ENCODE measurements around the gene QPRT.
"Not testable (repeated sequence)": the region's sequence is repeated elsewhere in the genome, so short reads cannot be mapped to it uniquely, and the experiment has no call there.

QPRT gene

DNA sequence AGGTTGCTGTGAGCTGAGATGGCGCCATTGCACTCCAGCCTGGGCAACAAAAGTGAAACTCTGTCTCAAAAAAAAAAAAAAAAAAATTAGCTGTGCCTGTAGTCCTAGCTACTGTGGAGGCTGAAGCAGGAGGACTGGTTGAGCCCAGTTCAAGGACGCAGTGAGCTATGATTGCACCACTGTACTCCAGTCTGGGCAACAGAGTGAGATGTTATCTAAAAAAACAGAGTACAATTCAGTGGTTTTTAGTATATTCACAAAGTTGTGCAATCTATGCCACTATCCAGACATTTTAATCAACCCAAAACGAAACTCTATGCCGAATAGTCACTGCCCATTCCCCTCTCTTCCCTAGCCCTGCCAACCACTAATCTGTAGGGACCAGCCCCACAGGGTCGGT lies 41.7 kb downstream of the QPRT start:
- DNase-seq = no peak

DNA sequence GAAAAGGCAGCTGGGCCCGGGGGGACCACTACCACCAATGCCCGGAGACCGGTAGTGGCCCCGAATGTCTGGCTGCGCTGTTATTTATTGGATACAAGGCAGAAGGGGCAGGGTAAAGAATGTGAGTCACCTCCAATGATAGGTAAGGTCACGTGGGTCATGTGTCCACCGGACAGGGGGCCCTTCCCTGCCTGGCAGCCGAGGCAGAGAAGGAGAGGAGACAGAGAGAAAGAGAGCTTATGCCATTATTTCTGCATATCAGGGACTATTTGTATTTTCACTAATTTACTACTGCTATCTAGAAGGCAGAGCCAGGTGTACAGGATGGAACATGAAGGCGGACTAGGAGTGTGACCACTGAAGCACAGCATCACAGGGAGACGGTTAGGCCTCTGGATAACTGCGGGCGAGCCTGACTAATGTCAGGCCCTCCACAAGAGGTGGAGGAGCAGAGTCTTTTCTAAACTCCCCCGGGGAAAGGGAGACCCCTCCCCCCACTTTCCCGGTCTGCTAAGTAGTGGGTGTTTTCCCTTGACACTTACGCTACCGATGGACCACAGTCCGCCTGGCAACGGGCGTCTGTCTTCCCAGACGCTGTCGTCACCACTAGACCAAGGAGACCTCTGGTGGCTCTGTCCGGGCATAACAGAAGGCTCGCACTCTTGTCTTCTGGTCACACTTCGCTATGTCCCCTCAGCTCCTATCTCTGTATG lies 42.3 kb downstream of the QPRT start:
- DNase-seq = peak; percentile 70

DNA sequence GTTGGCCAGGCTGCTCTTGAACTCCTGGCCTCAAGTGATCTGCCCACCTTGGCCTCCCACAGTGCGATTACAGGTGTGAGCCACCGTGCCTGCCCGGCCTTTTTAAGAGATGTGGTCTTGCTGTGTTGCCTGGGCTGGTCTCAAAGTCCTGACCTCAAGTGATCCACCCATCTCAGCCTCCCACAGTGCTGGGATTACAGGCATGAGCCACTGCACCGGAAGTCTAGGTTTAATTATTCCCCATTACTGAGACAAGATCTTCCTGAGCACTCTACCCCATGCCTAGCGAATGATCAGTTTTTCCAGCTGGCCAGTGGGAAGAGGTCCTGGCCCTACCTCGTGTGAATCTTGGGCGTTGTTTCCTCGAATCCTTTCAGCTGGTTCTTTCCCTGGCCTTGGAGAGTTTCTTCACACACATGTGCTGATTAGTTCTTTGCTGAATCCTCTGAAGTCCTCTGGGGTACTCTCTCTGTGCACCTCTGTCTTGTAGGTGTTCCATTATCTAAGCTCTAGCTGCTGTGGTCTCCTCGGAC lies 47.9 kb downstream of the QPRT start:
- no peak for DNase-seq

DNA sequence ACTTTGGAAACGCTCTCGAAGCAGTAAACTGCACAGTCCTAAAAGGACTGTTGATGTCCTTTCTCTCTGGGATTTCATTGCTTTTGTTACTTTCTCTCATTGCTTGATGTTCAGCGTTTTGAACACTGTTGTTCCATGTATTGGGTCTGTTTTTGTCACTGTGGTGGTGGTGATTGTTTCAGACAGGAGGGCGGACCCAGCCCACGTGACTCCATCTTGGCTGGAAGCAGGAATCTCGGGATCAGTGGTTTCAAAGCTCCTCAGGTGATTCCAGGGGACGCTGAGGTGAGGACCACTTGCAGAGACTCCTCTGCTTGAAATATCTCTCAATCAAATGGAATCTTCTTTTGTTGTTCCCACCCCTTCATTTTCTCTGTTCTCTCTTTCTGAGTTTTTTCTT lies 48.5 kb downstream of the QPRT start:
- no peak for DNase-seq

DNA sequence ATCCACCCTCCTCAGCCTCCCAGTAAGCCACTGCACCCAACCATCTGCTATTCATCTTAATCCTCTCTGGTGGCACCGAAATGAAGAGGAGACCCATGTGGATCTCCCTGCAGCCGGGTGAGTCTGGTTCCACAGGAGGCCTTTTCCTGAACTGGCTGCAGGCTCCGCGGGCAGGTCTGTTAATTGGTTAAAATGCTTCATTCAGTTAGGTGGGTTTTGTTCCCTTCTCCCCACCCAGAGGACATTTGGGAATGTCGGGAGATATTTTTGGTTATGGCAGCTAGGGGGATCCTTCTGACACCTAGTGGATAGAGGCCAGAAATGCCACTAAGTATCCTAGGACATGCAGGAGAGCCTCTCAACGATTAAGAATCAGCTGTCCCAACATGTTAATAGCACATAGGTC lies 50.1 kb downstream of the QPRT start:
- DNase-seq = peak; percentile 49

DNA sequence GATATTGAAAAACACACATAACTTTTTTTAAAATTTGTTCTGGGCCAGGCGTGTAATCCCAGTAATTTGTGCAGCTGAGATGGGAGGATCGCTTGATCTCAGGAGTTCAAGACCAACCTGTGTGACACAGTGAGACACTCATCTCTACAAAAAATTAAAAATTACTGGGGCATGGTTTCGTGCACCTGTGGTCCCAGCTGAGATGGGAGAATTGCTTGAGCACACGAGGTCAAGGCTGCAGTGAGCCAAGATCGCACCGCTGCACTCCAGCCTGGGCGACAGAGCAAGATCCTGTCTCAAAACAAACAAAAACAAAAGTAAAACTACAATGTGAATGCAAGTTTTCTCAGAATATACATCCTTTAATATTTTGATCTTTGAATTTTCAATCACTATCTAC lies 51.7 kb downstream of the QPRT start:
- no peak for DNase-seq

DNA sequence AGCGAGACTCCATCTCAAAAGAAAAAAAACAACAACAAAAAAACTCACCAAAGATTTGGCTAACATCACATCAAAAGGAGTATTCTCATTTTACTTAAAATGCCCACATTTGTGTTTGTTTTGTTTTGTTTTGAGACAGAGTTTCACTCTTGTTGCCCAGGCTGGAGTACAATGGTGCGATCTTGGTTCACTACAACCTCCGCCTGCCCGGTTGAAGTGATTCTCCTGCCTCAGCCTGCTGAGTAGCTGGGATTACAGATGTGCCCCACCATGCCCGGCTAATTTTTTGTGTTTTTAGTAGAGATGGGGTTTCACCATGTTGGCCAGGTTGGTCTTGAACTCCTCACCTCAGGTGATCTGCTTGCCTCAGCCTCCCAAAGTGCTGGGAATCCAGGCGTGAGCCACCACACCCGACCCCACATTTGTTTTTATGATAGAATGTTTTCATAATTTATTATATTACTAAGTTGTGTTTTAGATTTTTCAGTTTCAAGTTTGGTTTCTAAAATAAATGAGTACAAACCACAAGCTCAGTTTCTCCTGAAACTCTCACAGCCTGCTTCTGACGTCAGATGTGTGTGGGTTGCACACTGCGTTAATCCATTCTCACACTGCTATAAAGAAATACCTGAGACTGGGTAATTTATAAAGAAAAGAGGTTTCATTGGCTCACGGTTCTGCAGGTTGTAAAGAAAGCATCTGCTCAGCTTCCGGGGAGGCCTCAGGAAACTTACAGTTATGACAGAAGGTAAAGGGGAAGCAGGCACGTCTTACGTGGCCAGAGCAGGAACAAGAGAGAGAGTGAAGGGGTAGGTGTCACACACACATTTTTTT lies 53.0 kb downstream of the QPRT start:
- DNase-seq = not testable (repeated sequence)

DNA sequence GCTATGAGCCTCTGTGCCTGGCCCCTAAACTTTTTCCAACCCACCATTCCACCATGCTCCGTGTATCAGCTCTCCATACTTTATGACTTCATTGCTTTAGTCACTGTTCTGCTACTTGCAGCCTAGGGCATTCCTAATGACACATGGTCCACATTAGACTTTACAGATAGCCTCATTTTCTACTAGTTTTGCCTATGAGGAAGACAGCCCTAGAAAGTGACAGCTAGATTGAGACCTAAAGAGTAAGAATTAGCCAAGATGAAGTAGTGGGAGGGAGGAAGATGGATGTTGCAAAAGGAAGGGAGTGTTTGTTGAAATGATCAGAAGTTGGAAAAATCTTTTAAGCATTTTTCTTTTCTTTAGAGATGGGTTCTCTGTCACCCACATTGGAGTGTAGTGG lies 55.8 kb downstream of the QPRT start:
- DNase-seq = no peak

DNA sequence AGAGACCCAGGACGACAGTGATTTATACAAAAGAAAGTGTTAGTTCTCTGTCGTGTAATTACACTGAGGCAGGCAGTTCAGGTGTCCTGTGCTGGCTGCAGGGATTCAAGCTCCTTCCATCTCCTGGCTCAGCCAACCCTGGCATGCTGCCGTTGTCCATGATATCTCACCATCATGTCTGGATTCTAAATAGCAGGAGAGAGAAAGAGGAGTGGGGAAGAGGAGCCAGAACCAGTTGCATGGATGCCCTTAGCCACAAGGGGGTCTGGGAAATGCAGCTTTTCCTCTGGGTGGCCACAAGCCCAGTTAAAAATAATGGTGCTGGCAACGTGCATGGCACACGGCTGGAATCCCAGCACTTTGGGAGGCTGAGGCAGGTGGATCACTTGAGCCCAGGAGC lies 57.1 kb downstream of the QPRT start:
- no peak for DNase-seq

DNA sequence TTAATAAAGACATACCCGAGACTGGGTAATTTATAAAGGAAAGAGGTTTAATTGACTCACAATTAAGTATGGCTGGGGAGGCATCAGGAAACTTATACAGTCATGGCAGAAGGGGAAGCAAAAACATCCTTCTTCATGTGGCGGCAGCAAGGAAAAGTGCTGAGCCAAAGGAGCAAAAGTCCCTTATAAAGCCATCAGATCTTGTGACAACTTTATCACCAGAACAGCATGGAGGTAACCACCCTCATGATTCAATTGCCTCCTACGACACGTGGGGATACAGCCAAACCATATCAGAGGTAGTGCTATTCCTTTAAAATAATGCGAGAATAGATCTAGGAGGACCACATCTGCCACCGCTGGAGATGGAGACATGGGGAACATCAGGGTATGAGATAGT lies 57.8 kb downstream of the QPRT start:
- DNase-seq = no peak

DNA sequence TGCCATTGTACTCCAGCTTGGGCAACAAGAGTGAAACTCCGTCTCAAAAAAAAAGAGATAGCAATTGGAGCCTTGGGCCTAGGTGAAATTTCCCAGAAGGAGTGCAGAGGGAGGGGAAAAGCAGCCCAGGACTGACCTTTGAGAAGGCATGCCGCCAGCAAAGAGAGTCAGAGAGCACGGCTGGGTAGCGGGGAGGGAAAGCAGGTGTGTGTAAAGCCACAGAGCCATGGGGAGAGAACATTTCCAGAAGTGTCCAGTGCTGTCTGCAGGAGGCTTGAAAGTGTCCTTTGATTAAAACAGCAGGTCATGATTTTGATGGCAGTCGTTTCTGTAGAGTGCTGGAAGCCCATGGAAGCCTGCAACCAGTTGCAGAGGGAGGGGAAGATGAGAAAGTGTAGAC lies 58.7 kb downstream of the QPRT start:
- no peak for DNase-seq

DNA sequence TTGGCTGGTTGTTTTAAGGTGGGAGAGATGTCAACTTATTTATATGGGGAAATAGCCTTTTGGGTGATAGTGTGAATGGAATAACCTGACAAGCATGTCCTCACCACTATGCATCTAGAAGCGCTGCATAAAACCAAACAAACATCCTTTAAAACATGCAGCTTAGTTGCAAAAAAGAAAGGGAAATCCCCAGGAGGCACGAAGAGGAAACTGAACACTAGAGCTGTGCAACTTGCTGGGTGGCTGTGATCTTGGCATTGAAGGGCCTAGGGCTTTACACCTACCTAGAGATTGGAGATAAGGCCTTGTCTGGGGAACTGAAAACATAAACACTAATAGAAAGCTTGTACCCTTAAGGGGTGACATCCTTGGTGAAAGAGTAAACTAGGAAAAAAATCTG lies 59.5 kb downstream of the QPRT start:
- DNase-seq = no peak

DNA sequence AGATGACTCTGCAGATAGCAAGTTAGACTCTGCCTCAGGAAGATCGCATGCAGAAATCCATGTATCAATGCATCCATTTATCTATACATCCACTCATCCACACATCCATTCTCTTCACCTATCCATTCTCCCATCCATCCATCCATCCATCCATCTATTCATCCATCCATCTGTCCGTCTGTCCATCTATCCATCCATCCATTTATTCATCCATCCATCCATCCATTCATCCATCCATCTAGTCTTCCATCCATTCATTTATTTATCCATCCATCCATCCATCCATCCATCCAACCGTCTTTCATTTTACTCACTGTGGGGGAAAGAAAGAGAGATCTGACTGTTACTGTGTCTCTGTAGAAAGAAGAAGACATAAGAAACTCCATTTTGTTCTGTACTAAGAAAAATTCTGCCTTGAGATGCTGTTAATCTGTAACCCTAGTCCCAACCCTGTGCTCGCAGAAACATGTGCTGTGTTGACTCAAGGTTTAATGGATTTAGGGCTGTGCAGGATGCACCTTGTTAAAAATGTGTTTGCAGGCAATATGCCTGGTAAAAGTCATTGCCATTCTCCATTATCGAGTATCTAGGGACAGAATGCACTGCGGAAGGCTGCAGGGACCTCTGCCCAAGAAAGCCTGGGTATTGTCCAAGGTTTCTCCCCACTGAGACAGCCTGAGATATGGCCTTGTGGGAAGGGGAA lies 61.1 kb downstream of the QPRT start:
- not testable (repeated sequence) for DNase-seq

DNA sequence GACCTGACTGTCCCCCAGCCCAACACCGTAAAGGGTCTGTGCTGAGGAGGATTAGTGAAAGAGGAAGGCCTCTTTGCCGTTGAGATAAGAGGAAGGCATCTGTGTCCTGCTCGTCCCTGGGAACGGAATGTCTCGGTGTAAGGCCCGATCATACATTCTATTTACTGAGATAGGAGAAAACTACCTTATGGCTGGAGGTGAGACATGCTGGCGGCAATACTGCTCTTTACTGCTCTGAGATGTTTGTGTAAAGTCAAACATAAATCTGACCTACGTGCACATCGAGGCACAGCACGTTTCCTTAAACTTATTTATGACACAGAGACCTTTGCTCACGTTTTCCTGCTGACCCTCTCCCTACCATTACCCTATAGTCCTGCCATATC lies 61.6 kb downstream of the QPRT start:
- DNase-seq = not testable (repeated sequence)

DNA sequence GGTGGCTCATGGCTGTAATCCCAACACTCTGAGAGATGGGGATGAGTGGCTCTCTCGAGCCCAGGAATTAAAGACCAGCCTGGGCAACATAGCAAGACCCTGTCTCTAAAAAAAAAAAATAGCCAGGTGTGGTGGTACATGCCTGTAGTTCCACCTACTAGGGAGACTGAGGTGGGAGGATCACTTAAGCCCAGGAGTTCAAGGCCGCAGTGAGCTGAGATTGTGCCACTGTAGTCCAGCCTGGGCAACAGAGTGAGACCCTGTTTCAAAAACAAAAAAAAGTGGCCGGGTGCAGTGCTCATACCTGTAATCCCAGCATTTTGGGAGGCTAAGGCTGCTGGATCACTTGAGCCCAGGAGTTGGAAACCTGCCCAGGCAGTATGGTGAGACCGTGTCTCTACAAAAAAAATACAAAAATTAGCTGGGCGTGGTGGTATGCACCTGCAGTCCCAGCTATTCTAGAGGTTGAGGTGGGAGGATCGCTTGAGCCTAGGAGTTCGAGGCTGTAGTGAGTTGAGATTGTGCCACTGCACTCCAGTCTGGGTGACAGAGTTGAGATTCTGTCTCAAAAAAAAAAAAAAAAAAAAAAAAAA lies 63.8 kb downstream of the QPRT start:
- no peak for DNase-seq

DNA sequence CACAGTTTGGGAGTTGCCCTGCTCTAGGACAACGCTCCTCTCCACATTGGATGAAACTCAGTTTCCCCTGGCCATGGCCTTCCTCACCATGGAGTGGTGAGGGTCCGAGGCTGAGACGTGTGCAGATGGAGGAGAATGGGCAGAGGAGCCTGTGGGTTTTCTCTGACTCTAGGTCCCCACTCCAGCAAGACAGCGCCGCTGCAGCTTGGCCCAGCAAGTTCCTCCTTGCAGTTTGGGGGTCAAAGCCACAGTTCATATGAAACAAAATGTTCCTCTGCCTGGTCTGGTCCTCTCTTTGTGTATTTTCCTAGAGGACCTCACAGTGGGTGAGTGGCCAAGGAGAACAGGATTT lies 64.5 kb downstream of the QPRT start:
- DNase-seq = no peak

DNA sequence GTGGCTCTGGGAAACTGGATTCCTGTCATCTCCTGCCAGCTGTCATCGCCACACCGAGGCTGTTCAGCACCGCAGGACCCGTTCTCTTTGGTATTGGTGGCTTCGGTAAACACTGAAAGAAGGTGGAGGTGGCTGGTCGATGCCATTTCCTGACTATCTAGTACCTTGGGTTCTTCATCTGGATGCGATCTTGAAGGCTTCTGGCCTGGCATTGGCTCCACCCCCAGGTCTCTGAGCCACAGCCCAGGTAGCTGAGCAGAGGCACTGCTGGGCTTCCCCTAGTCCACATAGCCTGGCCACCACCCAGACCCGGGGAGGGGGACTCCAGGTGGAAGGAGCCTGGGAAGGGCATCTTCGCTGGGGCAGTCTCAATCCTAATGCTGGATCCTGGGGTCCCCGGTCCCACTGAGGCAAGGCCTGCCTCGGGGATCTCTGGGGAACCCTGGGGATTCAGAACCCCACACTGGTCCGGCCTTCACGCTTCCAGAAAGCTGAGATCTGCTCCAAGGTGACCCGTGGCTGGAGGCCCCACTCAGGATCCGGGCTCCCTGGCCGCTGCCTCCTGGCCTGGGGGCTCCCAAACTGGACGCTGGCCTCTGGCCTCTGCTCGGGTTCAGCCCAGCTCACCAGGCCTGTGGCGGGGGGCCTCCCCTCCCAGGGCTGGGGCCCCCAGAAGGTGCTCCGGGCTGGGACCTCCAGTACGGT lies 65.0 kb downstream of the QPRT start:
- no peak for DNase-seq

DNA sequence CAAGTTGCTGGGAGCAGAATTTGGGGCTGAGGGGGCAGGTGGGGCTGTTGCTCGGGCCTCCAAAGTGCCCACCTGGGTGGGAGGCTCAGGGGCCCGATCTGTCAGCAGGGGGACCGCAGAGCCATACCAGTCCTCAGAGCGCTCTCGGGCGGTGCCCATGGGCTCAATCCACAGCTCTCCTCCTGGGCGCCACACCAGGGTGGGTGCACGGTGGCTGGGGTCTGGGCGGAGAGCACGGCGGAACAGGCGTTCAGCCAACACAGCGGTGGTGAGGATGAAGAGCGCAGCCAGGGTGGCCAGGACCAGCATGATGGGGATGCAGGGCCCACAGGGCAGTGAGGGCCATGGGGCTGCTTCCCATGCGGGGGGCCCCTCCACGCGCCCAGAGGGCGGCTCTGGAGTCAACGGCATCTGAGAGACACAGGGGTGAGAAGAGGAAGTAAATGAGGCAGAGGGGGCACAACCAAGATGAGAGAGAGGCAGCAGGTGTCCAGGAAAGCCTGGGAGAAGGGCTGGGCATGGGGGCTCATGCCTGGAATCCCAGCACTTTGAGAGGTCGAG lies 65.6 kb downstream of the QPRT start:
- DNase-seq = no peak

DNA sequence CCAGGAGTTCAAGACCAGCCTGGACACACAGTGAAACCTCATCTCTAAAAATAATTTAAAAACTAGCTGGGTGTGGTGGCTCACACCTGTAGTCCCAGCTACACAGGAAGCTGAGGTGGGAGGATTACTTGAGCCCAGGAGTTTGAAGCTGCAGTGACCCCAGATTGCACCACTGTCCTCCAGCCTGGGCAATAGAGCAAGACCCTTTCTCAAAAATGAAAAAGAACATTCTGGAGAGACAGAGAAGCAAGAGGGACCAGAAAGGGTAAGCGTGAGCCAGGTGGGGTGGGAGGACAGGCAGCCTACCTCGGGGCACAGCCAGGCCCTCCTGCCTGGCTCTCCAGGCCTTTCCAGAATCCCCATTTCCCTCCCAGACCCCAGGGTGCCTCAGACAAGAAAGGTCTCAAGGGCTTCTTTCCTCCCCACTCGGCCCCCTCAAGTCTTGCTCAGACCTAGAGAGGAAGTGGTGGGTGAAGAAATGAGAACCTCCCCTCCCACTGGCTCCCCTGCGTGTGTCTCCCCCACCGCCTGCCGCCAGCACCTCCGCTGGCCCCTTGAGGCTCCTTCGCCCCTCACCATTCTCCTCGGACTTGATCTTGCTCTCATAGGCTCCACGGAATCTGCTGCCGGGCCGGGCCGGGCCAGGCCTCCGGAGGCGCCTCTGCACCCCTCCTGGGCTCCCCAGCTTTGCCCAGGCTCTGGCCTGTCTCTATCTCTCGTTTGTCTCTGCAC lies 66.3 kb downstream of the QPRT start:
- no peak for DNase-seq

DNA sequence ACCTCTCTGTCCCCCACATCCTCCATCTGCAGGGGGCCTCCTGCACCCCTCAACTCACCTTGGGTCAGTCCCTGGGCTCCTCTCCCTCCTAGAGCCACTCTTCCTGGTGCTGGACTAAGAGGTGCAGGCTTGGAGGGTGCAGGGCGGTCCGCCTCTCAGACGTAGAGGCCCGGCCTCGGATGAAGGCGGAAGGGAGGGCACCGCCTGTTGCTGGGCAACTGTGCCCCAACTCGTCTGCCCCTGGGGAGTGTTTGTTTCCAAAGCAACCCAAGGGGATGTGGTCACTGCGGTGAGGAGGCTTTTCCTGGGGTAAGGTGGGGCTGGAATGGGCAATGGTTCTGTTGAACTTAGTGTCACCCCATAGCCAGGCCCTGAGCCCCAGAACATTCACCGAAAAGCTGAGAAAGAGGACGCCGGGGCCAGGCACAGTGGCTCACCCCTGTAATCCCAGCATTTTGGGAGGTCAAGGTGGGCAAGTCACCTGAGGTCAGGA lies 66.9 kb downstream of the QPRT start, which contains the start of gene C16orf54:
Gene C16orf54 (minus strand): TSS at position 138 of the 493 bp plus-strand sequence. CDS start 1,039 bp downstream, outside the sequence.
- DNase-seq = peak; percentile 51

DNA sequence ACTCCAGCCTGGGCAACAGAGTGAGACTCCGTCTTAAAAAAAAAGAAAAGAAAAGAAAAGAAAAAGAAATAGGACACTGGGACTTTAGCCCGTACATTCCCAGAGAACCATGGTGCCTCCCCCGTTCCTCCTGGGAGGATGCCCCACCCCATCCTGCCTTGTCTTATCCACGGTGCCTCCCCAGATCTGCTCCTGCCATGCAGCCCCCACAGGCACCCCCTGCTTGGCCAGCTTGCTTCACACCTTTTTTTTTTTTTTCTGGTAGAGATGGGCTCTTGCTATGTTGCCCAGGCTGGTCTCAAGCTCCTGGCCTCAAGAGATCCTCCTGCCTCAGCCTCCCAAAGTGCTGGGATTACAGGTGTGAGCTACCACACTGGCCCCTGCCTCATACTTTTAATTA lies 67.5 kb downstream of the QPRT start:
- not testable (repeated sequence) for DNase-seq

Measured in right forelimb (tissue), 1 donor.